Breast epithelium (tissue), 4 donors: ENCODE results near the gene SRGN. TPM values are rescaled to one million over a fixed set of nuclear protein-coding genes. Genes with fewer than 3 reads are reported as not detected.
A peak's percentile ranks its signal among the peaks of the same experiment; 100 is the strongest.

ENCODE experiments used
- DNase-seq, 2 donors: peaks; one replicate each; pipeline ENCODE4 v3.0.0-alpha.2; 2019; ENCODE audit warnings: low spot score in 2 of 2
- H3K27ac ChIP-seq, 2 donors: fragments of 200-600 bp; sonication (generic) in 1 of 2; one replicate each; pipeline ENCODE4 v1.5.1; 2016 to 2019; ENCODE audit warnings: mild to moderate bottlenecking in 1 of 2
- H3K27me3 ChIP-seq, 2 donors: fragments of 200-600 bp; sonication (generic) in 1 of 2; one replicate each; pipeline versions ENCODE4 v1.5.1 to v1.6.0; 2017 to 2019; ENCODE audit warnings: control low read depth in 1 of 2, mild to moderate bottlenecking in 1 of 2
- H3K36me3 ChIP-seq: fragments of 200-600 bp; one replicate; pipeline ENCODE4 v1.5.1; 2019
- H3K4me1 ChIP-seq, 2 donors: fragments of 200-600 bp; sonication (generic); one replicate each; pipeline ENCODE4 v1.5.1; 2016 to 2019; ENCODE audit warnings: control low read depth in 1 of 2
- H3K4me3 ChIP-seq, 3 donors: fragments of 200-600 bp; sonication (generic); 1 replicate in 2 of 3; 2 replicates in 1 of 3; pipeline ENCODE4 v1.5.1; 2016 to 2019; ENCODE audit warnings: mild to moderate bottlenecking in 3 of 3, moderate library complexity in 2 of 3
- H3K9me3 ChIP-seq, 2 donors: fragments of 200-600 bp; sonication (generic) in 1 of 2; one replicate each; pipeline ENCODE4 v1.5.1; 2016 to 2019; ENCODE audit warnings: control low read depth in 1 of 2
- POLR2A ChIP-seq: fragments of 450-650 bp; IDR thresholded peaks from one replicate; pipeline ENCODE4 v1.6.1; 2016; ENCODE audit warnings: antibody characterized with exemption, mild to moderate bottlenecking, moderate library complexity
- POLR2AphosphoS5 ChIP-seq, 3 donors: sonication (generic); formaldehyde crosslinking; IDR thresholded peaks; one replicate each; pipeline ENCODE4 v1.6.1; 2017; ENCODE audit warnings: antibody characterized with exemption in 3 of 3
- intact Hi-C: fragments of 100-400 bp; cut with DNase I; formaldehyde crosslinking; loops from one replicate; pipeline ENCODE4 v1.15.1; 2023; ENCODE audit warnings: low total_unique reads
- total RNA-seq, 3 donors: library from RNA; depleted of rRNA; stranded (reverse); fragments of >200 nt; gene quantifications; one replicate each; pipeline ENCODE4 v1.1.0, GENCODE V29; 2016
- TF ChIP-seq, protein P1 (sequence below), 3 donors: fragments of 450-650 bp; IDR thresholded peaks; one replicate each; pipeline ENCODE4 v1.5.1; 2016 to 2017; ENCODE audit warnings: antibody characterized with exemption in 3 of 3, mild to moderate bottlenecking in 3 of 3, moderate library complexity in 3 of 3

SRGN gene
- total RNA-seq, 3 donors from 2014 or later = 97.2 to 208 (median 114) TPM

DNA sequence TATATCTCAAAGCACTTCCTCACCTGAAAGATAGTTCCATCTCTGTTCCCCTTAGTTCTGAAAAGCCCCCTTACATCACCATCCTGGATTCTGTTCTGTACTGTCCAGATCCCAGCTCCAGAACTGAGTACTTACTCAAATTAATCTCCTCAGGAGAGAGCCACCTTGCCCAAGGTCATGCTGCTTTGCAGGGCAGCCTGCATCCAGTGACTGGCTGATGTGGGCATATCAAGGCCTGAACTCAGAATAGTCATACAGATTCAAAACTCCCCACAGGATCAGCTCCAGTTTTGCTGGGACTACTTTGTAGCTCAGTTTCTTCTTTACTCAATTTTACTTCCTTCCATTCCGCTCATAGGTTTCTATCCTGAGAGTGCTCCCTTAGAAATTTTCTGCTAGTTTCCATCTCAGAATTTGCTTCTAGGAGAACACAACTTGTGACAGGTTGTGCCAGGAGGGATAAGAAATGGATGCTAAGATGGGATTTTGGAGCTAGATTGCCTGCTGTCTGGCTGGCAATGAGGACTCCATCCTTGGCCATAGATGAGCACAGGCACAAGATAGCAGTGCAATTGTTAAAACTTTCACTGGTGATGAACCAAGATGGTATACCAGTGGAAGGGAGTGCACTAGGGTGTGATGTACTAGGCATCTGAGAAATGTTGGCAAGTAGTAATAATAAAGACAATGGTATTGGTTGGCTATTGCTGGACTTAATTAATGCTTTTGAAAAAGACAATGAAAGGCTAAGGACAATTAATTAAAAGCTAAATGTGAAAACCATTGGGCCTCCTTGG lies 17.3 kb downstream of the SRGN start:
- H3K27me3 ChIP-seq = no peaks in the 10 kb centered on the region
- DNase-seq = no peak
- no peaks in the 10 kb centered on the region for H3K36me3 ChIP-seq
- no peak overlapping the region for H3K27ac ChIP-seq
- H3K4me1 ChIP-seq = no peaks in the 10 kb centered on the region
- intact Hi-C loops = no loop called here
- no peaks in the 10 kb centered on the region for H3K9me3 ChIP-seq
- TF ChIP-seq POLR2AphosphoS5 (IDR thresholded peaks at IDR 0.05) (no peak), POLR2A (no peak)
- TF ChIP-seq, protein P1, sequence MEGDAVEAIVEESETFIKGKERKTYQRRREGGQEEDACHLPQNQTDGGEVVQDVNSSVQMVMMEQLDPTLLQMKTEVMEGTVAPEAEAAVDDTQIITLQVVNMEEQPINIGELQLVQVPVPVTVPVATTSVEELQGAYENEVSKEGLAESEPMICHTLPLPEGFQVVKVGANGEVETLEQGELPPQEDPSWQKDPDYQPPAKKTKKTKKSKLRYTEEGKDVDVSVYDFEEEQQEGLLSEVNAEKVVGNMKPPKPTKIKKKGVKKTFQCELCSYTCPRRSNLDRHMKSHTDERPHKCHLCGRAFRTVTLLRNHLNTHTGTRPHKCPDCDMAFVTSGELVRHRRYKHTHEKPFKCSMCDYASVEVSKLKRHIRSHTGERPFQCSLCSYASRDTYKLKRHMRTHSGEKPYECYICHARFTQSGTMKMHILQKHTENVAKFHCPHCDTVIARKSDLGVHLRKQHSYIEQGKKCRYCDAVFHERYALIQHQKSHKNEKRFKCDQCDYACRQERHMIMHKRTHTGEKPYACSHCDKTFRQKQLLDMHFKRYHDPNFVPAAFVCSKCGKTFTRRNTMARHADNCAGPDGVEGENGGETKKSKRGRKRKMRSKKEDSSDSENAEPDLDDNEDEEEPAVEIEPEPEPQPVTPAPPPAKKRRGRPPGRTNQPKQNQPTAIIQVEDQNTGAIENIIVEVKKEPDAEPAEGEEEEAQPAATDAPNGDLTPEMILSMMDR (IDR thresholded peaks at IDR 0.05) = no peak
- H3K4me3 ChIP-seq = no peak overlapping the region

DNA sequence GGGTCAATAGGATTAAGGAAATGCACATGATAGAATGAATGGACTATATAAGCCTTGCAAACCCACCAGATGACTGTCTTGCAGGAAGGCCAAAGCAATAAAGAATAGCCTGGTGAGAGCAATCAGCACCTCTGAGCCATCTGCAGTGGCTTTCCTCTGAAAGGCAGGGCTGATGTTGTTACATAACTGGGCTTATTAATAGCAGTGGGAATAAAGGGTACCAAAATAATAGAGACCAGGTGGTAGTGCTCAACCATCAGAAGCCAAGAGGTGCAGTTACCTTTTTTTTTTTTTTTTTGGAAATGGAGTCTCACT lies 19.2 kb downstream of the SRGN start:
- intact Hi-C loops = no loop called here
- no peak for TF ChIP-seq POLR2A
- TF ChIP-seq, protein P1 (IDR thresholded peaks at IDR 0.05) = no peak
- no peak for TF ChIP-seq POLR2AphosphoS5 (IDR thresholded peaks at IDR 0.05)
- no peak for DNase-seq

DNA sequence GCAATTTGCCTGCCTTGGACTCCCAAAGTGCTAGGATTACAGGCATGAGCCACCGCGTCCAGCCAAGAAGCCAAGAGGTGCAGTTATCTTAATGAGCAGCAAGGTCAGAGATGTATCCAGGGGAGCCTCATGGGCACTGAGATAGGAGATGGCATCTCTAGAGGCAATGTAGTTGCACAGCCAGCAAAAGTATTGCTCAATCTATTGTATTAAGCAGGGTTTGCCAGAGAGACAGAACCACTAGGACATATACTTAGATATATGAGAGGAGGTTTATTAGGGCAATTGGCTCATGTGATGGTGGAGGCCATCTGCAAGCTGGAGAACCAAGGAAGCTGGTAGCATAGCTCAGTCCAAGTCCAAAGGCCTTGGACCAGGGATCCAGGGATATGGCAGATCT lies 19.8 kb downstream of the SRGN start:
- Histone ChIP-seq H3K27ac (no peak overlapping the region), H3K4me3 (no peak overlapping the region), H3K4me1 (no peaks in the 10 kb centered on the region), H3K9me3 (no peaks in the 10 kb centered on the region), H3K36me3 (no peaks in the 10 kb centered on the region), H3K27me3 (no peaks in the 10 kb centered on the region)
- TF ChIP-seq POLR2A (no peak), POLR2AphosphoS5 (IDR thresholded peaks at IDR 0.05) (no peak)
- TF ChIP-seq, protein P1 (IDR thresholded peaks at IDR 0.05) = no peak
- intact Hi-C loops = no loop called here
- DNase-seq = no peak

More for the DNA sequence above, 19.2 kb downstream of the SRGN start:
- Histone ChIP-seq H3K4me3 (no peak overlapping the region), H3K36me3 (no peaks in the 10 kb centered on the region), H3K4me1 (no peaks in the 10 kb centered on the region), H3K9me3 (no peaks in the 10 kb centered on the region), H3K27ac (no peak overlapping the region), H3K27me3 (no peaks in the 10 kb centered on the region)

DNA sequence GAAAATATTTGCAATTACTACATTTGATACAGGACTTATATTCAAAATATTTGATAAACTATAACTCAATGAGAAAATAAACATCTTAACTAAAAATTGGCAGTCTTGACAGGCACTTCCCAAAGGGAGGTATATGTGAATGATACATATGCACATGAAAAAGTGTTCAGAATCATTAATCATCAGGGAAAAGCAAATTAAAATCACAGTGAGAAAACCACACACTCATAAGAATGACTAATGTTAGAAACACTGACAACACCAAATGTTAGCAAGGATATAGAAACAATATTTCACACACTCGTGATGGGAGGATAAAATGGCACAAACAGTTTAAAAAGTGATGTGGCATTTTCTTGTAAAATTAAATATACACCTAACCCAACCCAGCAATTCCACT lies 32.0 kb downstream of the SRGN start:
- no peak for DNase-seq
- peaks cover 0 to 5% of the 10 kb centered on the region in 2 donors for H3K4me1 ChIP-seq
- H3K27ac ChIP-seq = no peak overlapping the region
- H3K27me3 ChIP-seq = no peaks in the 10 kb centered on the region
- H3K36me3 ChIP-seq = no peaks in the 10 kb centered on the region
- H3K9me3 ChIP-seq = no peaks in the 10 kb centered on the region
- TF ChIP-seq POLR2A = no peak
- no peak for TF ChIP-seq POLR2AphosphoS5 (IDR thresholded peaks at IDR 0.05)
- TF ChIP-seq, protein P1 (IDR thresholded peaks at IDR 0.05) = no peak
- no peak overlapping the region for H3K4me3 ChIP-seq
- intact Hi-C loops = no loop called here

DNA sequence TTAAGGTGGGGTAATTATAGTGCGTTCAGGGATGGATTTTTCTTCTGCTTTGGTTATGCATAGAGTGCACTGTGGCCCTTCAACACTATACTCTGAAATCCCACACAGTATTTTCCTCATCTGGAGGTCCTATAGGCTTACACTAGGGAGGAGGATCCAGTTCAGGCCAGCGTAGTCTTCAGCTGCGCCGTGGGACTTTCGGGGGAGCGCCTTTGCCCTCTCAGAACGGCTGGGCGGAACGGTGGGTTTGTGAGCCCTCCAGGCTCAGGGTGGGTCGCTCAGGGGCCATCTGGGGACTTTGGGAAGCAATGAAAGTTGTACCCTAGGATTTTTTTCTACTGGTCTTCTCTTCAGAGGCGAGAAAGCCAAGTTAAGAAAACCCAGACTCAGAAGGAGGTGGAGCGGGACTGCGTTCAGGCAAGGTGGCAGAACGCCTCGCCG lies 35.4 kb downstream of the SRGN start:
- TF ChIP-seq POLR2AphosphoS5 (IDR thresholded peaks at IDR 0.05) = no peak
- TF ChIP-seq, protein P1 (IDR thresholded peaks at IDR 0.05) = peak in 1 of 3 donors; percentile 20
- no peak for TF ChIP-seq POLR2A
- DNase-seq = no peak
- Histone ChIP-seq H3K27me3 (no peaks in the 10 kb centered on the region), H3K4me3 (peak overlapping the region; percentile 93 to 99 (median 96)), H3K9me3 (no peaks in the 10 kb centered on the region), H3K36me3 (no peaks in the 10 kb centered on the region), H3K27ac (peak overlapping the region; percentile 99), H3K4me1 (peaks cover 0 to 12% of the 10 kb centered on the region in 2 donors)
- intact Hi-C loops = no loop called here
